Left kidney (tissue), 2 donors: ENCODE data around the gene INPP4A. TPM values are rescaled to one million over a fixed set of nuclear protein-coding genes. Genes with fewer than 3 reads are reported as not detected.
A peak's percentile ranks its signal among the peaks of the same experiment; 100 is the strongest.

Experiments
- DNase-seq: peaks from one replicate; pipeline ENCODE4 v3.0.0-alpha.2; 2013
- polyA plus RNA-seq: library from polyadenylated mRNA; unstranded; fragments of 120-200 nt; gene quantifications from one replicate; pipeline ENCODE4 v1.2.1, GENCODE V29; 2013; ENCODE audit not compliant: insufficient read length

The INPP4A gene
- polyA plus RNA-seq, 1 donor = 26.7 TPM

- no peak for DNase-seq
Measured at GRCh38 chr2:98540536-98540935, 95.9 kb downstream of the INPP4A start.

- no peak for DNase-seq
Measured at GRCh38 chr2:98541489-98541888, 96.8 kb downstream of the INPP4A start.

- no peak for DNase-seq
Measured at GRCh38 chr2:98541906-98542305, 97.2 kb downstream of the INPP4A start.

DNA sequence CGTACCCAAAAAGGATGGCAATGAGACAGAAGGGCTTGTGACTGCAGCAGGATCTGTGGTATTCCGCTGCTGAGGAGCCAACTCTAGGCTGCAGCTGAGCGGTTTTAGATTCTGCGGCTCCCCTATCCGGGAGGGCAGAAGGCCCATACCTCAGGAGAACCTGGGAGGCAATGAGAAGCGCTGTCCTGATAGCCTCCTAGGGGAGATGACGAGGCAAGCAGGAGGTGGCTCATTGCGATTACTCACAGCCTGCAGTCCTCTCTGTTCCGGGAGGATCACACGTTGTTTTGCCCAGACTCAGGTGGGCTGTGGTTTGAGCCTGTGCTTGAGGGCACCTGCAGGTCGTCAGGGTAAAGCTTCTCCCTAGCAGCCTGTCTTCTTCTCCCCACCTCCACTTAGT, 98.6 kb downstream of the INPP4A start:
- DNase-seq = no peak

DNA sequence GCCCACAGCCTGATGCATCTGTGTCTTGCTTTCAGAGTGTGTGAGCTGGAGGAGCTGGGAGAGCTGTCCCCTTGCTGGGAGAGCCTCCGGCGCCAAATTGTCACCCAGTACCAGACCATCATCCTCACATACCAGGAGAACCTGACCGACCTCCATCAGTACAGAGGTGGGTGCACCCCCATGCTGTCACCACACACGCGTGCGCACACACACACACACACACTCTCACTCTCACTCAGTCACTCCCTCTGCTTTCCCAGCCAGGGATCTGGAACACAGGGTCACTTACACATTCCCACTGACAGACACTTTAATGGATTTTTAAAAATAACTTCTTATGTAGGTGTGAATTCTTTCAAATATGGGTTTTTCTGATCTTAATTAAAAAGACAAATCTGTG, 99.2 kb downstream of the INPP4A start:
- no peak for DNase-seq

- no peak for DNase-seq
Measured at GRCh38 chr2:98545591-98545990, 100.9 kb downstream of the INPP4A start.

- no peak for DNase-seq
Measured at GRCh38 chr2:98546186-98546585, 101.5 kb downstream of the INPP4A start.

GRCh38 chr2:98547092-98547790, 102.6 kb downstream of the INPP4A start:
- DNase-seq = no peak

- DNase-seq = no peak
Measured at GRCh38 chr2:98548920-98549818, 104.5 kb downstream of the INPP4A start.

- no peak for DNase-seq
Measured at GRCh38 chr2:98550165-98550564, 105.5 kb downstream of the INPP4A start.

DNA sequence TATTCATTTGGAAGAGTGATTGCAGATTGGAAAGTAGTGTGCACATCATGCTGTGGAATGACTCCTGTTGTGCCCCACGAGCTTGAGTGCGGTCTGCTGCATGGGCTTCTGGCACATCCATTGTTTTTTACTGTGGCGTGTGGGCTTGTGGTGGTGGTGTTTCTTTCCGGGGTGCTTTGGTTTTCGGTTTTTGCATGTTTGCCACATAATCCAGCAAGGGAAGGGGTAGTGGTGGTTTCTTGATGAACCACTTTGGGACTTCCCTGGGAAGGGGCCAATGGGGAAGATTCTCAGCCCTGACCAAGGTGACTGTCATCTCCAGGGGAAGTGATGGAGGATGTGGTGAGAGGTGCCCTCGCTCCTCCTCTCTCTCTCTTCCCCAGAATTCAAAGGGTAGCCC, 106.7 kb downstream of the INPP4A start:
- no peak for DNase-seq

DNA sequence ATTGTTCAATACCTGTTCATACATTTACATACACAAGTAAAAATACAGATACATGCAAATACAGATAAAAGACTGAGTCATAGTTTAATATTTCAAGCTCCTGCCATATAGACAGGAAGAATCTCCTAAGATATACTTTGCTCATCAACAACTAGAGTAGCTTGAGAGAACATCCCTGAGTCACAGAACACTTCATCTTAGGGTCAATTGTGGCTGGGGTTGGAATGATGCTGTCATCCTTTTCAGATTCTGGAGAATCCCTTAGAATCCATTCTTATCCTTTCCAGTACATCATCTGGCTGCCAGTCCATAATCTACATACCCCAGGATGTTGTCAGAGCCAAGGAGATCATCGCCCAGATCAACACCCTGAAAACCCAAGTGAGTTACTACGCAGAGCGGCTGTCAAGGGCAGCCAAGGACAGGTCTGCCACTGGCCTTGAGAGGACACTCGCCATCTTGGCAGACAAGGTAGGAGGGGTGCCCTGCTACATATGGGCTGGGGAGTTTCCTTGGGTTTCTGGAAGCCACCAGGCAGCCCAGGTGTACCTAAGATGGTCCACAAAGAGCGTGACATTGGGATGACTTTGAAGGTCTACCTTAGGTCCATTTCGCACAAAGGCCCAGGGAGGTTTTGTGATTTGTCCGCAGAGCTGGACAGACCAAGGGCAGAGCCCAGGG, 108.0 kb downstream of the INPP4A start:
- DNase-seq = no peak

DNA sequence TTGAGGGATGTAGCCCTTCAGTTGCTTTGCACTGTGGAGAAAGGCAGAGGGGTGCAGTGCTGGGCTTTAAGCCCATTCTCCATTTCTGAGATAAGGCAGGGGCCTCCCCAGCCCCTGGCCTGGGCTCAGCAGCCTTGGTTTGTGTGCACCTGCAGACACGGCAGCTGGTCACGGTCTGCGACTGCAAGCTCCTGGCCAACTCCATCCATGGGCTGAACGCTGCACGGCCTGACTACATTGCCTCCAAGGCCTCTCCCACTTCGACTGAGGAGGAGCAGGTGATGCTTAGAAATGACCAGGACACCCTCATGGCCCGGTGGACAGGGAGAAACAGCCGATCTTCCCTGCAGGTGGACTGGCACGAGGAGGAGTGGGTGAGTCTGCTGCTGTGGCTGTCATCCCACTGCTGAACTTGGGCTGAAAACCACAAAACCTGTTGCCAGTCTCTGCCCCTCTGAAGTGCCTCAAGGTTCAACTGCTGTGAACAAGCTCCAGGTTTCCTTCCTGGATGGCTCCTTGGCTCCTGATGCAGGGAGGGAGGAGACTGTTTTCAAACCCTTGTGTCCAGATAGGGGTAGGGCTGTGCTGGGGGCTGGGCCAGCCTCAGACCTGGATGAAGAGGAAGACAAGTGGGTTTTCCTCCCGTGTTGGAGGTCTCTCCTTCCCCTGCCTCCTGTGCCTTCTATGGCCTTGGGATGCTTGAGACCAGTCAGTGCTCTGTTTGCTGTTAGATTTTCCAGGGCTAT, 109.6 kb downstream of the INPP4A start:
- no peak for DNase-seq

DNA sequence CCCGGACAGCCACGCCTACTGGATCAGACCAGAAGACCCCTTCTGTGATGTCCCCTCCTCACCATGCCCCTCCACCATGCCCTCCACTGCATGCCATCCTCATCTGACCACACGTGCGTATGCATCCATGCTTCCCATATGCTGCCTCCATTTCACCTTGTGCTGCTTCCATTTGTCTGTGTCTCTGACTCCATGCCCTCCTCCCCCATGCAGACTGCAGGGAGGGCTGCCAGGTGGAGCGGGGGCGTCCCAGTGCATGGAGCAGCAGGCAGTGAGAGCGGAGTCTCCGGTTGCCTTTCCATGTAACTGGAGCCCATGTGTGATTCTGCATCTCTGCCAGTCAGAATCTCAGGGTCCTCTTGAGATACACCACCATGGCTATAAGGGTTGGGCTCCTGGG, 111.0 kb downstream of the INPP4A start:
- DNase-seq = peak; percentile 14

- DNase-seq = no peak
Measured at GRCh38 chr2:98556344-98557033, 111.8 kb downstream of the INPP4A start.

DNA sequence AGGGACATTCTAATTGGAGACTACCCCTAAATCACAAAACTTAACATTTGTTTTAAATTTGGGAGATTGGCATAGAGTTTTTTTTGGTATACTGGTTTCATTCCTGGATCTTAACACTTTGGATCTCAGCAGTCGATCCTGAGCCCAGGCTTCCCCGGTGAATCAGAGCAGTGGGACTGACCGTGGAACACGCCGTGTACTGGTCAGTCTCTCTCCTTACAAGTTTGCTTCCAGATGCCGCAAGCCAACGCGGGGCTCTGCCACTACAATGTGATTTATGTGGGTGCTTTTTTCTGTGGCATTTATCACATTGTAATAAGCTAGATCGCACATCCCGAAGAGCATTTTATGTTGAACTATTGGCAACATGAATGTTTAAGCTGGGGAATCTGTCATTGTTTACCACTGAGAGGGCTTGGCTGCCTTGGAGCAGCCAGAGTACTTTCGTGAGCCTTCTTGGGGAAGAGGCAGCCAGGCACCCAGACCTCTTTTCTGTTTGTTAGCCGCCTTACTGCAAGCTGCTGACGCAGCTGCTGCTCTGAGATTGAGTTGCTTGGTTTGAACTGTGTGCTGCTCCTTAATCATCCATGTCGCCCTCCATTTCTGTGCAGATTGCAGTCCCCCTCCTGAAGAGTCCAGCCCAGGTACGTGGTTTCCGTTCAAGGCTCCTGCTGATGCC, 114.3 kb downstream of the INPP4A start:
- DNase-seq = no peak

GRCh38 chr2:98559581-98559980, 114.9 kb downstream of the INPP4A start:
- no peak for DNase-seq

- no peak for DNase-seq
Measured at GRCh38 chr2:98560256-98560771, 115.7 kb downstream of the INPP4A start.

GRCh38 chr2:98561018-98561417, 116.4 kb downstream of the INPP4A start:
- no peak for DNase-seq

DNA sequence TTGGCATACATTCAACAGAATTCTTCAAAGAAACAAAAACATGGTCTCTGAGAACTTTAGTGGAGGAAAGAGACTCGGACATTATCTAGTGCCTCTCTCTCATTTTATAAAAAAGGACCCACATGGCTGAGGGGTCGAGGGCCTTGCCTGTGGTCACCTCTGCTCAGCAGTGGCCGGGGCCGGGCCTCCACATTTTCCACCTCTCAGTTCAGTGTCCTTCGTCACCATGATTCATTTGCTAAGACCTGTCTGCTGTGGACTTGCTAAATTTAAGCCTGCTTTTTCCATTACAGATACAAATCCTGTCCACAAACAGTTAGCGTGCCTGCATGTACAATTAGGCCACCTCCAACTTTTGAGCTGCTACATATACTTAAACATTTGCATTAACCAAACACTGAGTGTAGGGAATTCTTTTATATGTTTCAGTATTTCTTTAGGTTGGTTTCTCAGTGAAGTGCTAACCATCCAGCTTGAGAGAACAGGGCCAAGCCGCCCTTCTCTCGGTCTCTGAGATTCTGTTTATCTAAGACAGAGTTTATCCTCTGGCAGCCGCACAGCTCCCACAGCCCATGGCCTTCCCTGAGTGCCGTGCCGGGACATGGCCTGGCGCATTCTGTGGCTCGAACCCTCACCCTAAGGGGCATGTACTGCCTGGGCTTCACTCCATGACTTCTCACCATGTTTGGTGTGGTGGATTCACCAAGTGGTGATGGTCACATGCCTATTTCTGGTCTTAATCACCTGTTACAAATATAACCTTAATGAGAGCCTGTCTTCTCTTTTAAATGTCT, 117.4 kb downstream of the INPP4A start:
- no peak for DNase-seq
